Stimulated activated CD4-positive, alpha-beta T cell treated with anti-CD3 and anti-CD28 coated beads, Interleukin-1b, Interleukin-23, amount 100 ng/mL, for 24 hours (primary cell): ENCODE results near the gene TAPT1.

Experiments used
- DNase-seq, 4 experiments: peaks; one replicate each; pipeline ENCODE4 v3.0.0-alpha.2; 2020; ENCODE audit warnings: low read depth in 4 of 4, low spot score in 1 of 4

Gene TAPT1

GRCh38 chr4:16250661-16251365, 24.5 kb upstream of the TAPT1 start:
- no peak for DNase-seq

GRCh38 chr4:16248605-16249004, 22.3 kb upstream of the TAPT1 start:
- DNase-seq: no peak

- DNase-seq: no peak
Measured at GRCh38 chr4:16245241-16245640, 19.0 kb upstream of the TAPT1 start.

- no peak for DNase-seq
Measured at GRCh38 chr4:16243285-16243684, 17.0 kb upstream of the TAPT1 start.

- DNase-seq: no peak
Measured at GRCh38 chr4:16240300-16240699, 14.0 kb upstream of the TAPT1 start.

- DNase-seq: no peak
Measured at GRCh38 chr4:16239086-16239485, 12.8 kb upstream of the TAPT1 start.

GRCh38 chr4:16238327-16238726, 12.1 kb upstream of the TAPT1 start:
- DNase-seq: no peak

- no peak for DNase-seq
Measured at GRCh38 chr4:16237715-16238114, 11.4 kb upstream of the TAPT1 start.

- DNase-seq: no peak
Measured at GRCh38 chr4:16236402-16237023, 10.2 kb upstream of the TAPT1 start.

GRCh38 chr4:16235209-16235608, 8.9 kb upstream of the TAPT1 start:
- no peak for DNase-seq

- DNase-seq: no peak
Measured at GRCh38 chr4:16233569-16234177, 7.4 kb upstream of the TAPT1 start.

- DNase-seq: no peak
Measured at GRCh38 chr4:16231570-16232245, 5.4 kb upstream of the TAPT1 start.

GRCh38 chr4:16230308-16230707, 4.0 kb upstream of the TAPT1 start:
- DNase-seq: no peak

GRCh38 chr4:16229604-16230003, 3.3 kb upstream of the TAPT1 start:
- no peak for DNase-seq

- no peak for DNase-seq
Measured at GRCh38 chr4:16227462-16227868, 1.2 kb upstream of the TAPT1 start.

GRCh38 chr4:16226816-16227461, 668 bp upstream of the TAPT1 start:
- DNase-seq: peak in 2 of 4 experiments; percentile 14 to 17

GRCh38 chr4:16225167-16225862, 956 bp downstream of the TAPT1 start:
- no peak for DNase-seq

- no peak for DNase-seq
Measured at GRCh38 chr4:16224264-16225166, 1.8 kb downstream of the TAPT1 start.

GRCh38 chr4:16222957-16223527, 3.2 kb downstream of the TAPT1 start:
- DNase-seq: no peak
